Testis (tissue), 3 donors: ENCODE results near the gene PTPRN2. TPM values are rescaled to one million over a fixed set of nuclear protein-coding genes. Genes with fewer than 3 reads are reported as not detected.

Source experiments
- DNase-seq: peaks from one replicate; pipeline ENCODE4 v3.0.0-alpha.2; 2019
- H3K27ac ChIP-seq, 2 donors: fragments of 200-600 bp; sonication (generic); one replicate each; pipeline ENCODE4 v1.5.1; 2019
- H3K27me3 ChIP-seq: fragments of 200-600 bp; sonication (generic); one replicate; pipeline ENCODE4 v1.5.1; 2019
- H3K36me3 ChIP-seq: fragments of 200-600 bp; sonication (generic); one replicate; pipeline ENCODE4 v1.5.1; 2017; ENCODE audit warnings: low read depth; ENCODE audit errors: missing control alignments
- H3K4me1 ChIP-seq: fragments of 200-600 bp; sonication (generic); one replicate; pipeline ENCODE4 v1.5.1; 2019
- H3K4me3 ChIP-seq, 2 donors: fragments of 200-600 bp; sonication (generic); one replicate each; pipeline ENCODE4 v1.5.1; 2017 to 2019
- H3K9me3 ChIP-seq: fragments of 200-600 bp; sonication (generic); one replicate; pipeline ENCODE4 v1.5.1; 2017
- POLR2A ChIP-seq: fragments of 450-650 bp; IDR thresholded peaks from one replicate; pipeline ENCODE4 v1.6.1; 2017; ENCODE audit warnings: antibody characterized with exemption, mild to moderate bottlenecking, moderate library complexity
- WGBS, 2 donors: methylation state at CpG; one replicate each; pipeline ENCODE4 v1.1.5; 2018; 5-methylcytosine and 5-hydroxymethylcytosine counted together
- intact Hi-C: fragments of 100-400 bp; cut with DNase I; formaldehyde crosslinking; loops from one replicate; pipeline ENCODE4 v1.15.1; 2023; ENCODE audit warnings: low total_unique reads
- polyA plus RNA-seq: library from polyadenylated mRNA; stranded (reverse); fragments of 350-450 nt; fragmentation: Illumina TruSeq; extraction: RNeasy Lipid Tissue Mini Kit (QIAGEN cat#74804); gene quantifications from one replicate; pipeline ENCODE4 v1.2.3, GENCODE V29; 2014; ENCODE audit warnings: low read depth, low replicate concordance; ENCODE audit not compliant: insufficient read depth
- total RNA-seq, 2 donors: library from RNA; depleted of rRNA; stranded (reverse); fragments of >200 nt; gene quantifications; one replicate each; pipeline ENCODE4 v1.2.3, GENCODE V29; 2016
- TF ChIP-seq, protein P1 (sequence below), 3 experiments: fragments of 450-650 bp in 2 of 3; fragments of 200-600 bp in 1 of 3; sonication (generic) in 1 of 3; IDR thresholded peaks; one replicate each; pipeline ENCODE4 v1.5.1; 2016 to 2019; ENCODE audit warnings: antibody characterized with exemption in 3 of 3, mild to moderate bottlenecking in 2 of 3, moderate library complexity in 1 of 3

The PTPRN2 gene
- total and polyA plus RNA-seq, 3 donors from 2014 or later, result 9.3 to 10.8 (median 9.8) TPM

- Histone ChIP-seq H3K27me3 (no peaks in the 10 kb centered on the region), H3K36me3 (no peaks in the 10 kb centered on the region), H3K4me1 (no peaks in the 10 kb centered on the region), H3K27ac (no peak overlapping the region), H3K4me3 (no peak overlapping the region), H3K9me3 (no peaks in the 10 kb centered on the region)
- TF ChIP-seq POLR2A, result no peak
- TF ChIP-seq, protein P1, sequence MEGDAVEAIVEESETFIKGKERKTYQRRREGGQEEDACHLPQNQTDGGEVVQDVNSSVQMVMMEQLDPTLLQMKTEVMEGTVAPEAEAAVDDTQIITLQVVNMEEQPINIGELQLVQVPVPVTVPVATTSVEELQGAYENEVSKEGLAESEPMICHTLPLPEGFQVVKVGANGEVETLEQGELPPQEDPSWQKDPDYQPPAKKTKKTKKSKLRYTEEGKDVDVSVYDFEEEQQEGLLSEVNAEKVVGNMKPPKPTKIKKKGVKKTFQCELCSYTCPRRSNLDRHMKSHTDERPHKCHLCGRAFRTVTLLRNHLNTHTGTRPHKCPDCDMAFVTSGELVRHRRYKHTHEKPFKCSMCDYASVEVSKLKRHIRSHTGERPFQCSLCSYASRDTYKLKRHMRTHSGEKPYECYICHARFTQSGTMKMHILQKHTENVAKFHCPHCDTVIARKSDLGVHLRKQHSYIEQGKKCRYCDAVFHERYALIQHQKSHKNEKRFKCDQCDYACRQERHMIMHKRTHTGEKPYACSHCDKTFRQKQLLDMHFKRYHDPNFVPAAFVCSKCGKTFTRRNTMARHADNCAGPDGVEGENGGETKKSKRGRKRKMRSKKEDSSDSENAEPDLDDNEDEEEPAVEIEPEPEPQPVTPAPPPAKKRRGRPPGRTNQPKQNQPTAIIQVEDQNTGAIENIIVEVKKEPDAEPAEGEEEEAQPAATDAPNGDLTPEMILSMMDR (IDR thresholded peaks at IDR 0.05), result no peak
- intact Hi-C loops, result no loop called here
- DNase-seq, result no peak
- WGBS, 2 donors, result 77 to 81% methylated on average over 8 of the region's 8 CpGs
Observed at GRCh38 chr7:158383665-158384064, 204.0 kb downstream of the PTPRN2 start.

- H3K27ac ChIP-seq, result no peak overlapping the region
- no peaks in the 10 kb centered on the region for H3K9me3 ChIP-seq
- H3K36me3 ChIP-seq, result no peaks in the 10 kb centered on the region
- WGBS, 2 donors, result 44 to 54% methylated on average over 10 of the region's 10 CpGs
- no peaks in the 10 kb centered on the region for H3K4me1 ChIP-seq
- no peaks in the 10 kb centered on the region for H3K27me3 ChIP-seq
- no peak overlapping the region for H3K4me3 ChIP-seq
- no peak for DNase-seq
- no peak for TF ChIP-seq POLR2A
- TF ChIP-seq, protein P1 (IDR thresholded peaks at IDR 0.05), result no peak
- intact Hi-C loops, result no loop called here
Observed at GRCh38 chr7:158382363-158383254, 205.0 kb downstream of the PTPRN2 start.

DNA sequence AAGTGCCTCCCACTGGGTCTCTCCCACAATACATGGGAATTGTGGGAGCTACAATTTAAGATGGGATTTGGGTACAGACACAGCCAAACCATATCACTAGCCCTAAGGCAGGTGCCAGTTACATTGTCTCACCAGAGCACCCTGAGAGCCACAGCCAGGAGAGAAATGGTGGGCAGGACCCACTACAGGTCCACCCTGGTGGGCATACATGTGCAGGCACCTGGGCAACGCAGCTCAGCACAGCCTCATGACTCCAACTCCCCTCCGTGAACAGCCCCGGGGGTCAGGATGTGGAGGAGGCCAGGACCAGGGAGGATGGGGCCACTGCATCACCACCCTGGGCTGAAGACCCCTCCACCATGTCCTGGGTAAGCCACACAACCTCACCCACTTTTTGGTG lies 205.7 kb downstream of the PTPRN2 start:
- Histone ChIP-seq H3K4me3 (no peak overlapping the region), H3K4me1 (no peaks in the 10 kb centered on the region), H3K36me3 (no peaks in the 10 kb centered on the region), H3K27ac (no peak overlapping the region), H3K9me3 (no peaks in the 10 kb centered on the region), H3K27me3 (no peaks in the 10 kb centered on the region)
- no peak for DNase-seq
- WGBS, 2 donors, result 94% methylated on average over 3 of the region's 3 CpGs; no CpG with 5 or more reads in 1 of the 2 donors
- TF ChIP-seq, protein P1 (IDR thresholded peaks at IDR 0.05), result no peak
- no peak for TF ChIP-seq POLR2A
- intact Hi-C loops, result no loop called here

DNA sequence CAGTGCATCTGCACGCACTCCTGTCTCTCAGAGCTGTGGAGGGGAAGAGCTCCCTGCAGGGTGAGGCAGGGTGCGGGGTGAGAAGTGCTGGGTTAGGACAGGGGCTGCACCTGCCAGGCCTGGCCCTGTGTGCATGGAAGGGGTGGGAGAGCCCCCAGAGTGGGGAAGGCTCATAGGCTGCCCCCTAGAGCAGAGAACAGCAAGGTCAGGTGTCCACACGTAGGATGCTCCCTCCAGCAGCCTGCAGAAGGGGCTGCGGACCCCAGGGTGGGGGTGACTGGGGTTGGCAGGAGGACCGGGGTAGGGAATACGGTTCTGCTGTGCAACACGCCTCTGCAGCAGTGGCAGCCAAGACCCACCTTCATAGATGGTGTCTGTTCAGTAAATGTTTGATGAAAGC lies 208.6 kb downstream of the PTPRN2 start:
- DNase-seq, result no peak
- Histone ChIP-seq H3K9me3 (no peaks in the 10 kb centered on the region), H3K27me3 (no peaks in the 10 kb centered on the region), H3K4me1 (no peaks in the 10 kb centered on the region), H3K36me3 (no peaks in the 10 kb centered on the region), H3K4me3 (no peak overlapping the region), H3K27ac (no peak overlapping the region)
- no peak for TF ChIP-seq POLR2A
- TF ChIP-seq, protein P1 (IDR thresholded peaks at IDR 0.05), result no peak
- intact Hi-C loops, result no loop called here
- 86 to 87% methylated on average over 7 of the region's 7 CpGs for WGBS, 2 donors
